D721Med (cell line): ENCODE measurements around the gene HIC2.
"Not testable (repeated sequence)": the region's sequence is repeated elsewhere in the genome, so short reads cannot be mapped to it uniquely, and the experiment has no call there.

Source experiments
- DNase-seq: peaks from one replicate; pipeline ENCODE4 v3.0.0; 2011; ENCODE audit warnings: low spot score; ENCODE audit not compliant: insufficient read length
- FAIRE-seq: peaks from 2 replicates; lab custom pipeline; 2011; peaks lifted over from hg19 to GRCh38; lab: Jason Lieb, UNC
- TF ChIP-seq, protein P1 (sequence below): IDR thresholded peaks from 2 replicates; pipeline ENCODE4 v1.5.1; 2012; ENCODE audit warnings: mild to moderate bottlenecking, control low read depth; ENCODE audit not compliant: insufficient read depth; ENCODE audit errors: missing control alignments

HIC2 gene

DNA sequence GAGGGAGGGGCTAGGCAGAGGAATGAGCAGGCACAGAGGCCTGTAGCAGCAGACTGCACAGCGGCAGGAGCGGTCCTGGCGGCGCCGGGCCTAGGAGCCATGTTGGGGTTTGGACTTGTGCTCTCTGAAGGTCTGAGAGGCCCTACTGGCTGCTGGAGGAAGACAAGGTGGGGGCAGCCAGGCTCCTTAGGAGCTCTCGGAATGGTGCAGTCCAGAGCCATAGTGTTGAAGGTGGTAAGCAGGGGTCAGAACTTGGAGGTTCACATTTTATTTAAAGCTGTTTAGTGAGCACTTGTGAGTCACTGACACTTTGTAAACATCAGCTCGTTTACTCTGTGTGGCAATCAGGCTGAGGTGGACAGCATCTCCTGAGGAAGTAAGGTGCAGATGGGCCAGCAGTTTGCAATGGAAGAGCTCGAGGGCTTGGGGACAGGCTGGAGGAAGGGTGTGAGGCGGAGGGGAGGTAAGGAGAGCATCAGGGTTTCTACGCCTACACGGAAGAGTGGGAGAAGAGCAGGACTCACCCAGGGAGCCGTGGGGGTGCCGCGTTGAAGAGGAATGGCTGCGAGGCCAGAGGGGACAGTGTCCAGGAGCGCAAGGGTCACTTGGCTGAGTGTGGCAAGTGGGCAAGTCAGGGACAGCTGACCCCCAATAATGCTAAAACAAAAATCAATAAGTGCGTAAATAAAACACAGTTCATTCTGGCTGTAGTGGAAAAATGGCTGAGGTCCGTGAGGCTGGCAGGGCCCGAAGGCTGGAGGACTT lies 40.0 kb downstream of the HIC2 start:
- TF ChIP-seq, protein P1, sequence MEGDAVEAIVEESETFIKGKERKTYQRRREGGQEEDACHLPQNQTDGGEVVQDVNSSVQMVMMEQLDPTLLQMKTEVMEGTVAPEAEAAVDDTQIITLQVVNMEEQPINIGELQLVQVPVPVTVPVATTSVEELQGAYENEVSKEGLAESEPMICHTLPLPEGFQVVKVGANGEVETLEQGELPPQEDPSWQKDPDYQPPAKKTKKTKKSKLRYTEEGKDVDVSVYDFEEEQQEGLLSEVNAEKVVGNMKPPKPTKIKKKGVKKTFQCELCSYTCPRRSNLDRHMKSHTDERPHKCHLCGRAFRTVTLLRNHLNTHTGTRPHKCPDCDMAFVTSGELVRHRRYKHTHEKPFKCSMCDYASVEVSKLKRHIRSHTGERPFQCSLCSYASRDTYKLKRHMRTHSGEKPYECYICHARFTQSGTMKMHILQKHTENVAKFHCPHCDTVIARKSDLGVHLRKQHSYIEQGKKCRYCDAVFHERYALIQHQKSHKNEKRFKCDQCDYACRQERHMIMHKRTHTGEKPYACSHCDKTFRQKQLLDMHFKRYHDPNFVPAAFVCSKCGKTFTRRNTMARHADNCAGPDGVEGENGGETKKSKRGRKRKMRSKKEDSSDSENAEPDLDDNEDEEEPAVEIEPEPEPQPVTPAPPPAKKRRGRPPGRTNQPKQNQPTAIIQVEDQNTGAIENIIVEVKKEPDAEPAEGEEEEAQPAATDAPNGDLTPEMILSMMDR: no peak
- no peak for FAIRE-seq
- DNase-seq: no peak

DNA sequence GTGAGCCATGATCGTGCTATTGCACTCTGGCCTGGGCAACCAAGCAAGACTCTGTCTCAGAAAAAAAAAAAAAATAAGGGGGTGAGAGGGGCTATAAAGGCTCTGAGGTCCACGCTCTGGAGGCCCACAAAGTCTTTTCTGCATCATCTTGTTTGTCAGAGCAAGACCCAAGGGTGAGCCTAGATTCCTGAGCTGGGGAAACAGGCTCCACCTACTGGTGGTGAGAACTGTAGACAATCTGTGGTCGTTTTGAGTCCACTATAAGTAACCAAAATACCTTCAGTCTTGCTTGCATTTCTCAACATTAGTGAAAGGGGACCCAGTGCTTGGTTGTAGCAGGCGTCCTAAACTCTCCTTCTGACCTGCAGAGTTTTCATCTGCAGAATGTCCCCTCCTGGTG lies 45.5 kb downstream of the HIC2 start:
- not testable (repeated sequence) for DNase-seq, FAIRE-seq

DNA sequence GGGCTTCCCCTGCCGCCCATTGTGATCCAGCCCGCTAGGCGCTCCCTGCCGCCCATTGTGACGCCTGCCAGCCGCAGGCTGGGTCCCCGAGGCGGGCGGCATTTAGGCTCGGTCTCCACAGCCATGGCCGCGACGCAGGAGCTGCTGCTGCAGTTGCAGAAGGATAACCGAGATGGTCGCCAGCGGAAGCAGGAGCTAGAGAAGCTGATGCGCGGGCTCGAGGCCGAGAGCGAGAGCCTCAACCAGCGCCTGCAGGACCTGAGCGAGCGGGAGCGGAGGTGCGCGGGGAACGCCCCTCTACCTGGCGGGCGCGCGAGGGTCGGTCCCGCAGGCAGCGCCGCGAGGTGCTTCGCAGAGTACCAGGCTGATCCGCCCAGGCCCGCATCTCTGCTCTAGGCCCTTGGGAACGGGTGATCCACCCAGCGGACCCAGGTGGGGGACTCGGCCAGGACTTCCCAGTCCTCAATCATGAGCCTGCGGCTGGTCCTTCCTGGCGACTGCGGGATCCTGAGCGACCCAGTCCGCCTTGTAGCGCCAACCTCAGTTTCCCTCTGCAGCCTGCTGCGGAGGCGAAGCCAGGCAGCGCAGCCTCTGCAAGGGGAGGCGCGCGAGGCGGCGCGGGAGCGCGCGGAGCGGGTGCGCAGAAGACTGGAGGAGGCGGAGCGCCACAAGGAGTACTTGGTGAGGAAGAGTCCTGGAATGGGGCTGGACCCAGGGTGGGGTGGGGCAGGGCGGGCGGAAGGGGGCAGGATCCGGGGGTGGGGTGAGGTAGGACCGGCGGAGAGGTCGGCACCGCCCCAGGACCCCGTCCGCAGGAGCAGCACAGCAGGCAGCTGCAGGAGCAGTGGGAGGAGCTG lies 50.4 kb downstream of the HIC2 start, which contains the start of gene TMEM191C:
TMEM191C (plus strand) TSS at position 51 of the 857 bp plus-strand sequence; CDS start at position 124, 73 bp downstream.
- DNase-seq, FAIRE-seq: not testable (repeated sequence)

DNA sequence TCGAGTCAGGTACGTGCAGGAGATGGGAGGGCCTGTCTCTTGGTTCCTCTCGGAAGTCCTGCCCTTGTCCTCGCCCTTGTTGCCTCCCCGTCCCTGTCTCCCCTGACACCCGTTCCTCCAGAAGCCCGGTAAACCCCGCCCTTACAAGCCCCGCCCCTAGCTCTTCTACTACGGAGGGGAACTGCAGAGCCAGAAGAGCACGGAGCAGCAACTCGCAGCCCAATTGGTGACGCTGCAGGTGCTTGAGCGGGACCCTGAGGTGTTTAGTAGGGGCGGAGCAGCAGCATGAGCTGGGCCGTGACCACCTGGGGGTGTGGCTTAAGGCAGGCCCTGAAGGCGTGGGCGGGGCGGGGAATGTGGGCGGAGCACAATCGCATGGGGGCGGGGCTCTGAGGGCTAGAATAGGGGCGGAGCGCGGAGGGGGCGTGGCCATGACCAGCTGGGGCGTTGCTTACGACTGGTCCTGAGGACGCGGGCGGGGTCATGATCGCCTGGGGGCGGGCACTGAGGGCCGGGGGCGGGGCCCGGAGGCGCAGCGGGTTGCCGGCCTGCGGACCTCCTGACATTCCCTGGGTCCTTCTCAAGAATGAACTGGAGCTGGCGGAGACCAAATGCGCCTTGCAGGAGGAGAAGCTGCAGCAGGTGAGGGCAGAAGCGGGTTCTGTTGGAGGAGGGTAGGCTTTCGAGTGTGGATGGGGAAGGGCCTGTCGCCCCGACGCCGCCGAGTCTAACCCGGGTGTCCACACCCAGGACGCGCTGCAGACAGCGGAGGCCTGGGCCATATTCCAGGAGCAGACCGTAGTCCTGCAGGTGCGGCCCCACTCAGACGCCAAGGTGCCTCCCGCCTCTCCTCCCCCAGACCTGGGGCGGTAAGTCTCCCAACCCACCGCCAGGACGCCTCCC lies 51.3 kb downstream of the HIC2 start:
- not testable (repeated sequence) for FAIRE-seq, DNase-seq

DNA sequence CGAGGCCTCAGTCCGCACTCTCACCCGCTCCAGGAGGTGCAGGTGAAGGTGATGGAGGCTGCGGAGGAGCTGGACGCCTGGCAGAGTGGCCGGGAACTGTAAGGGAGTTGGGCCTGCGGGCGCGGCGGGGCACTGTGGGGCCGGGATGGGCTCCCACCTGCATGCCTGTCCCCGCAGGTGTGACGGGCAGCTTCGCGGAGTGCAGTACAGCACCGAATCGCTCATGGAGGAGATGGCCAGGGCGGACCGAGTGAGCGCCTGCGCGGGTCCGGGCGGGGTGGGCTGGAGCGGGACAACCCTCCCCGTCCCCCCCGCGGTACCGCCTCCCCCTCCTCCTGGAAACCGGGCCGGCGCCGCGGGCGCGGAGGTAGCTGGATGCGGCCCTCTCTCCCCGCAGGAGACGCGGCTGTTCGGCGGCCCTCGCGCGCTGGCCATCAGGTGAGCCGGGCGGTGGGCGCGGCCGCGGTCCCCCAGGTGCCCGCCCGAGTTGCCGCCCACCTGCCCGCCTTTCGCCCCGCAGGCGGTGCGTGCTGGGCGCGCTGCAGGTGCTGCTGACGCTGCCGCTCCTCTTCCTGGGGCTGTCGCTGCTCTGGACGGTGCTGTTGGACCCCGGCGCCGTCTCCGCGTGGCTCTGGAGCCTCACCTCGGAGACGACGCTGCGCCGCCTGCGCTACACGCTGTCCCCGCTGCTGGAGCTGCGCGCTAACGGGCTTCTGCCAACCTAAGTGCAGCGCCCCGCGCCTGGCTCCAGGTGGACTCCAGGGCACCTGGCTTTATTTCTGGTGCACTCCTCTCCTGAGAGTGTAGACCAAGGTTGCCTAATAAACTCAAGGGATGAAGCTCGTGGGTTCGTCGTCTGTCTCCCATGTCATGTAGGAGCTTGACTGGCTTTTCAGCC lies 52.2 kb downstream of the HIC2 start:
- DNase-seq, FAIRE-seq: not testable (repeated sequence)

DNA sequence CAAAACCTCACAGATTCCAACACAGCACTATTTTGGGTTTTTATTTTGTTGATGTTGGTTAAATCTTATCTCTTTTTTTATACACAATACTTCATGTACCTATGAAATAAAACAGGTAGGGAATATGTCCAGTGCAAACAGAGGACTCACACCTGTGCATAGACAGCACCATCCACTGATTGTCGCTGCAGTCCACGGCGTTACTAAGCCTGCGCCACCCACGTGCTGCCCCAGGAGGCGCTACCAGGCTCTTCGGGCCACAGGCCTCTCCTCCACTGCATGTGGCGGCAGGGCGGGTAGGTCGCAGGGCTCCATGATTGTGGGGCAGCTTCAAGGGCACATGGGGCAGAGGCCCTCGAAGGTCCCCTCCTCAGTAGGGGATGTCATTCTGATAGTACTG lies 55.8 kb downstream of the HIC2 start:
- not testable (repeated sequence) for DNase-seq, FAIRE-seq

DNA sequence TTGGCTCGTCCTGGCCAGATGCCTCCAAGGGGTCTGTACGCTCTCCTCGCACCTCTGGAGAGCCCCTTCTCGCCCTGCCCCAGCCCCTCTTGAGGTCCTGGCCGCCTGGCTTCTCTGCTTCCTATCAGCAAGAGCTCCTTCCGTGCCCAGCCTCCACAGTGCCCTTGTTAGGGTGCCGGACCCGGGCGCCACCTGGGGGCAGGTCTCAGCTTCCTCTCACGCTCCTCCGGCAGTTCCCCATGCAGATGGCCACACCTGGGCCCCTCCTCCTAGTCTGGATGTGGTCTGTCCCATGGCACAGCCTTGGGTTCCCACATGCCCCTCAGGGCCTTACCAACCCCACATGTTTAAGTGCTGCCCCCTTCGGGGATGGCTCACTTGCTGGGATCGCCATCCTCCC lies 56.5 kb downstream of the HIC2 start:
- FAIRE-seq, DNase-seq: not testable (repeated sequence)

DNA sequence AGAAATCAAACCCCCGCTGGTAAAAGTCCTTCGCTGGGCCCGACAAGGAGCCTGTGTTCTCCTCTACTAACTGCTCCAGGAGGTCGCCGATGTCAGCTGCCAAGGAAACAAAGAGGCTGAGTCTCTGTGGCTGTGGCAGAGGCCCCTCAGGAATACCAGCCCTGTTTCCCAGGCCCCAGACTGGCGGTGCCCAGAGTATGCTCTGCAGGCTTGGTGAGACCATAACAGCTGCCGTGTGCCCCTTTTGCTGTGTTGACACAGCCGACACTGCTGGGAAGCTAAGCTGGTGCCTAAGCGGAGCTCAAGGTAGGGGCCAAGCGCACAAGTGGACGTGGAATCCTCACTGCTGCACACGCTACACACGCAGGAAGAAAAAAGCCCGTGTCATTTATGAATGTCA lies 66.9 kb downstream of the HIC2 start:
- DNase-seq, FAIRE-seq: not testable (repeated sequence)

DNA sequence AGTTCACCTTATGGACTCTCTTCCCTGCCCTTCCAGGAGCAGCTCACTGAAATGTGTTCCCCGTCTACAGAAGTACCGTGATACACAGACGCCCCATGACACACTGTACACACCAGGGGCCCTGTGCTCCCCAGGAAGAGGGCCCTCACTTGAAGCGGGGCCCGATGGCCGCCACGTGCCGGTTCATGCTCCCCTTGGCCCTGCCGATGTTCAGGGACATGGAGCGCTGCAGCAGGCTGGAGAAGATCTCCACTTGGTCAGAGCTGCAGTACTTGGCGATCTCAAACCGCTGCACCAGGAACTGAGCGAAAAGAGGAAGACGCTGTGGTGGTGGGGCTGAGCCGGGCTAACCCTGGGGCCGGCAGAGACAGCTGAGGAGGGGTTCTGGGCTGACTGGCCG lies 70.6 kb downstream of the HIC2 start:
- not testable (repeated sequence) for DNase-seq, FAIRE-seq

DNA sequence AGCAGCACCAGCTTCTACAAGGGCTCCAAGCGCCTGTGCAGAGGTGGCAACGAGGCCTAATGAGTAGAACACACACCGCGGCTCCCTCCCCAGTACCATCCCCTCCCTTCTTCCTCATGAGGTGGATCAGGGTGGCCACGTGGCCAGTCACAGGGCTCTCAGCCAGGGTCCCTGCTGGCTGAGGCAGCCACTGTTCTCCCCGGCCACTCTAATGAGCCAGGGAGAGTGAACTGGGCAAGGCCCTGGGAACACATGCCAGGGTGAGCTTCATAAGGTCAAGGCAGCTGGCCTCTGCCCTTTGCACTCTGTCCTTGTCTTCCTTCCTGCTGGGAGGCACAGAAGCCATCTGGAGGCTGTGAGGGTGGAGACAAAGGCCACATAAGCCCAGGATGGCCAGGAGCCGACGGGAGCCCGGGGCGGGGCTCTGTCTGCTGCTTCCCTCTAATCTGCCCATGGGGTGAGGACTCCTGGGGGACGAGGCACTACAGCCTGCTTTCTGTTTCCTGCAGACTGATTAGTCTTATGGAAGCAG lies 72.0 kb downstream of the HIC2 start:
- not testable (repeated sequence) for FAIRE-seq, DNase-seq

DNA sequence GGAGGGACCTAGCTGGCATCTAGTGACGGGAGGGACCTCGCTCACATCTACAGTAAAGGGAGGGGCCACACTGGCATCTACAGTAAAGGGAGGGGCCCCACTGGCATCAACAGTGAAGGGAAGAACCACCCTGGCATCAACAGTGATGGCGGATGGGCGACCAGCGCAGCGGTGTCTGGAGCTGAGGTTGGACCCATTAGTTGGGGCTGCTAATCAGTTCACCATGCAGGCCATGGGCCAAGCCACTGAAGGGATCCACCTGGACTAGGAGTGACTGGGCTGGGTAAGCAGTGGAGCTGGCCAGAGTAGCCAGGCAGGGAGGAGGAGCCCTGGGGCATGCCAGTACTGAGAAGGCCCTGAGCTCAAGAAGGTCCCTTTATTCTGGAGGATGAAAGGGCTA lies 73.4 kb downstream of the HIC2 start:
- not testable (repeated sequence) for DNase-seq, FAIRE-seq

DNA sequence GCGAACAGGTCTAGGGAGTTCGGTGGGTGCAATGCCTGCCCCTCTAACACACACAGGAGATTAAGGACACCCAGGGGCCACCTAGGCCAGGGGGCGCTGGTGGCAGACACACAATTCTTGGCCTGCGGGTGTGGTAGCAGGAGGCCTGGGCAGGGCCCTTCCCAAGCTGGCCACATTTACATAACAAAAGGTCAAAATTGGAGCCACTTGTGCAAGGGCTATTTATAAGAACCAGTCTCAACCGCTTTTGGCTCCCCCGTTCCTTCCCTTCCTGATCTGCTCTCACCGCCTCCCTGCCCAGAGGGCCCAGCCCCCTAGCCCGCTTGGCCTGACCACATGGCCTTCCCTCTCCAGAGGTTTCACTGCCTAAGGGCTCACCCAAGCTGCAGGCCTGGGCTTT lies 75.1 kb downstream of the HIC2 start:
- not testable (repeated sequence) for DNase-seq, FAIRE-seq

DNA sequence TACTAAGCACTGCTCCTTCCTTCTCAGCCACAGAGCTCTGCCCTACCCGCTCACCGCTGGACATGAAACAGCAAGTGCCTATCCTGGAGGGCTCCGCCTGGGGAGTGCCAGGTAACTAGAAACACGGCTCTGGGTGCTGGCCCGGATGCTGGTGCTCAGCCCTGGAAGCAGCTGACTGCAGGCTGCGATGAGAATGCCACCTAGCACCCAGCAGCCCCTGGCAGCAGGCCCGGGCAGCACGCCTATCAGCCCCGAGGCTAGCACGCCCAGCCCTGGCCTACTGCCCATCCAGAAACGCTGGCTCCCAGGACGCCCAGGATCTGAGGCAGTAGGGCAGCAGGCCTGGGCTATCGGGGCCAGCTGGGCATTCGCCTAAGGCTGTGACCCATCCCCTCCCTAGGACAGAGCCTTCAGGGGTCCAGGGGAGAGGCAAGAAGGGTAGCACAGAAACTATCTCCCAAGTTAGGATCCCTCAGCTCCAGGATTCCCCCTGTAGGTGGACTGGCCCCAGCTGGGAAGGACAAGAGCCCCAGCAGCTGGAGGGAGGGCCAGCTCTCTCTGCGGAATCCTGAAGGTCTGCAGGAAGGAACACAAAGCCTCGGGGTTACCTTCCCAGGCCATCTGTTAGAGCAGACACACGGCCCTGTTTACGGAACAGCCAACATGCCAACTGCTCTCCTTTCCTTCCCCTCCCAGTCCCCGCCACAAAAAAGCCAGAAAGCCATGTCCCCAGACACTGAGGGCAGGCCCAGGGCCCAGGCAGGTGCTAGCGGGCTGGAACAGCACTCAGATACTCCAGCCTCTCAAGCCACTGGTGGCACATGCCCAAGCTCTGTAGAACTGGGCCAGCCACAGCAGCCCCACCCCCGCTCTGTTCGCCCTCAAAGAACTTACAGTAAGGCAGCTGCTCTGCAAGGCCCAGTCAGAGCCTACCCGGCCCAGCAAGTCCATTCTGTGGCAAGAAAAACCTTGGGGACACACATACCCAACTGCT lies 76.9 kb downstream of the HIC2 start:
- DNase-seq, FAIRE-seq: not testable (repeated sequence)

DNA sequence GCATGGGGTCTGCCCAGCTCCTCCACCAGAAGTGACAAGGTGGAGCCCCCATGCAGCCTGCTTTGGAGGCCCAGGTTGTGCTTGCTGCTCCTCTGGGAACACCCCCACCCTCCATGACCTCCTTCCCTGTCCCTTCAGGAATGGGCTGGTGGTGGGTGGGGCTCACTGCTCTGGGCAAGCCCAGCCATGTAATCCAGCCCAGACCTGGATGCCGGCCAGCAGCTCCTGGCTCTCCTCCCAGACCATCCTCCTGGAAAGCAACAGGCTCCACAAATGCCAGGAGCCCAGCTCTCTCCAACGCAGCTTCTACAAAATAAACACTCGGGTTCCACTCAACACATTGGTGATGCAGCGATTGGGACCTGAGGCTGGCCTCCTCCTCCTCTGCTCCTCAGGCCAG lies 80.8 kb downstream of the HIC2 start:
- not testable (repeated sequence) for FAIRE-seq, DNase-seq

DNA sequence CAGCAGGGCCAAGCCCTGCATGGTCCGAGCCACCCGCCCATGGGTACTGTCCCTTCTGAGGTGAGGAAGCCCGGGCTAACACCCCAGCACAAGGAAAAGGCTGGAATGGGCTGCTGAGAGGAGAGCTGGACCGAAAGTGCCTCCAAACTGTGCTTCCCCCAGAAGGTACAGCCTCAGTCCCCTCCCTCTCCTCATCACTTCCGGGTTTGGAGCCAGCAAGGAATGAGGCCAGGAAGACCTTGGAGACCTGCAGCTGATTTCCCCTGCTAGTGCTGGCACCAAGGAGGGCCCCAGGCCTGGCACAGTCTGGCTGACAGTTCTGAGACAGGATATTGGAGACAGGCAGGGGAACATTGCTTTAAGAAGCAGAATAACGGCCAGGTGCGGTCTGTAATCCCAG lies 81.3 kb downstream of the HIC2 start:
- not testable (repeated sequence) for FAIRE-seq, DNase-seq
